ENCODE data around the gene TSFM. TPM values are rescaled to one million over a fixed set of nuclear protein-coding genes. Genes with fewer than 3 reads are reported as not detected.

TSFM gene
- total and polyA plus RNA-seq, 2 of the 13 experiments (the other 11 are each of a cell fraction or from before 2014, with no cell fraction given) = 29.8 to 68.3 TPM

- TF ChIP-seq ZBTB26 (CRISPR knock-in tag; IDR thresholded peaks at IDR 0.05; ENCODE audit: borderline replicate concordance) (peak; percentile 44), ZNF496 (CRISPR knock-in tag; IDR thresholded peaks at IDR 0.05; ENCODE audit: insufficient replicate concordance) (no peak), ZNF704 (CRISPR knock-in tag; IDR thresholded peaks at IDR 0.05; ENCODE audit: borderline replicate concordance) (0 out of 2 replicates have a peak, but pooled peaks have one; percentile 47), BATF2 (CRISPR knock-in tag; IDR thresholded peaks at IDR 0.05) (0 out of 2 replicates have a peak, but pooled peaks have one; percentile 73), E2F1 (CRISPR knock-in tag; IDR thresholded peaks at IDR 0.05) (no peak), KLF11 (CRISPR knock-in tag; IDR thresholded peaks at IDR 0.05) (peak; percentile 59; the same call in 1 of the 2 replicates), SOX13 (IDR thresholded peaks at IDR 0.05) (no peak), SOX13 (CRISPR knock-in tag; conservative IDR thresholded peaks at IDR 0.05 in 1 of 2, IDR thresholded peaks at IDR 0.05 in 1 of 2) (no peak; a peak in 1 of 4 replicates), ZXDC (CRISPR knock-in tag; IDR thresholded peaks at IDR 0.05) (peak; percentile 94), TAF1 (CRISPR knock-in tag; IDR thresholded peaks at IDR 0.05) (peak; percentile 94), ZNF556 (CRISPR knock-in tag; IDR thresholded peaks at IDR 0.05; ENCODE audit: borderline replicate concordance) (peak; percentile 91), ZNF775 (CRISPR knock-in tag; IDR thresholded peaks at IDR 0.05; ENCODE audit: borderline replicate concordance) (peak; percentile 65; the same call in 1 of the 2 replicates), KAT2B (IDR thresholded peaks at IDR 0.05; ENCODE audit: borderline replicate concordance, low read depth, low read length) (no peak), ZUFSP (CRISPR knock-in tag; IDR thresholded peaks at IDR 0.05; ENCODE audit: borderline replicate concordance) (no peak), ZBTB7B (CRISPR knock-in tag; IDR thresholded peaks at IDR 0.05) (peak; percentile 42; the same call in 1 of the 2 replicates), SAFB2 (CRISPR knock-in tag; IDR thresholded peaks at IDR 0.05; ENCODE audit: borderline replicate concordance, low read depth) (peak; percentile 33; the same call in 1 of the 2 replicates), ZNF598 (CRISPR knock-in tag; IDR thresholded peaks at IDR 0.05; ENCODE audit: borderline replicate concordance) (peak; percentile 88; the same call in 1 of the 2 replicates), KDM3A (CRISPR knock-in tag; IDR thresholded peaks at IDR 0.05; ENCODE audit: low read depth) (peak; percentile 53; the same call in 1 of the 2 replicates), RARA (CRISPR knock-in tag; IDR thresholded peaks at IDR 0.05) (no peak; the same call in 1 of the 2 replicates), ZNF607 (CRISPR knock-in tag; IDR thresholded peaks at IDR 0.05; ENCODE audit: borderline replicate concordance) (0 out of 2 replicates have a peak, but pooled peaks have one; percentile 1)
Measured at GRCh38 chr12:57771873-57772428, 10.6 kb upstream of the TSFM start, which contains the start of gene METTL1 (continued).
